COLO668 (cell line): ENCODE measurements around the gene ADCY5.

Experiments
- DNase-seq: peaks from one replicate; lab custom pipeline; 2025; ENCODE audit not compliant: unreplicated experiment; lab: John Stamatoyannopoulos, UW

ADCY5 gene

GRCh38 chr3:123388811-123389627 is 59.9 kb downstream of the ADCY5 start:
- no peak for DNase-seq

- DNase-seq: no peak
These were observed 60.8 kb downstream of the ADCY5 start for GRCh38 chr3:123388042-123388441.

- DNase-seq: no peak
These were observed 61.4 kb downstream of the ADCY5 start for GRCh38 chr3:123387532-123387931.

- no peak for DNase-seq
These were observed 62.3 kb downstream of the ADCY5 start for GRCh38 chr3:123386477-123387040.

- DNase-seq: no peak
These were observed 62.9 kb downstream of the ADCY5 start for GRCh38 chr3:123385981-123386380.

GRCh38 chr3:123385499-123385898 is 63.4 kb downstream of the ADCY5 start:
- DNase-seq: no peak

- peak; percentile 13 for DNase-seq
These were observed 63.9 kb downstream of the ADCY5 start for GRCh38 chr3:123385001-123385401.

- no peak for DNase-seq
These were observed 64.6 kb downstream of the ADCY5 start for GRCh38 chr3:123384256-123384655.

- DNase-seq: no peak
These were observed 65.5 kb downstream of the ADCY5 start for GRCh38 chr3:123383091-123384053.

- DNase-seq: no peak
These were observed 68.6 kb downstream of the ADCY5 start for GRCh38 chr3:123380261-123380660.

- no peak for DNase-seq
These were observed 69.7 kb downstream of the ADCY5 start for GRCh38 chr3:123379041-123379830.

GRCh38 chr3:123378409-123378915 is 70.4 kb downstream of the ADCY5 start:
- DNase-seq: no peak

- DNase-seq: no peak
These were observed 71.6 kb downstream of the ADCY5 start for GRCh38 chr3:123377243-123377740.

GRCh38 chr3:123376451-123377242 is 72.2 kb downstream of the ADCY5 start:
- no peak for DNase-seq

GRCh38 chr3:123375014-123375940 is 73.6 kb downstream of the ADCY5 start:
- no peak for DNase-seq

GRCh38 chr3:123374016-123374415 is 74.9 kb downstream of the ADCY5 start:
- DNase-seq: no peak

GRCh38 chr3:123373474-123373987 is 75.4 kb downstream of the ADCY5 start:
- no peak for DNase-seq
